ENCODE data around the gene PLPP3.
A peak's percentile ranks its signal among the peaks of the same experiment; 100 is the strongest.
"Not testable (repeated sequence)": the region's sequence is repeated elsewhere in the genome, so short reads cannot be mapped to it uniquely, and the experiment has no call there.

PLPP3 gene

DNA sequence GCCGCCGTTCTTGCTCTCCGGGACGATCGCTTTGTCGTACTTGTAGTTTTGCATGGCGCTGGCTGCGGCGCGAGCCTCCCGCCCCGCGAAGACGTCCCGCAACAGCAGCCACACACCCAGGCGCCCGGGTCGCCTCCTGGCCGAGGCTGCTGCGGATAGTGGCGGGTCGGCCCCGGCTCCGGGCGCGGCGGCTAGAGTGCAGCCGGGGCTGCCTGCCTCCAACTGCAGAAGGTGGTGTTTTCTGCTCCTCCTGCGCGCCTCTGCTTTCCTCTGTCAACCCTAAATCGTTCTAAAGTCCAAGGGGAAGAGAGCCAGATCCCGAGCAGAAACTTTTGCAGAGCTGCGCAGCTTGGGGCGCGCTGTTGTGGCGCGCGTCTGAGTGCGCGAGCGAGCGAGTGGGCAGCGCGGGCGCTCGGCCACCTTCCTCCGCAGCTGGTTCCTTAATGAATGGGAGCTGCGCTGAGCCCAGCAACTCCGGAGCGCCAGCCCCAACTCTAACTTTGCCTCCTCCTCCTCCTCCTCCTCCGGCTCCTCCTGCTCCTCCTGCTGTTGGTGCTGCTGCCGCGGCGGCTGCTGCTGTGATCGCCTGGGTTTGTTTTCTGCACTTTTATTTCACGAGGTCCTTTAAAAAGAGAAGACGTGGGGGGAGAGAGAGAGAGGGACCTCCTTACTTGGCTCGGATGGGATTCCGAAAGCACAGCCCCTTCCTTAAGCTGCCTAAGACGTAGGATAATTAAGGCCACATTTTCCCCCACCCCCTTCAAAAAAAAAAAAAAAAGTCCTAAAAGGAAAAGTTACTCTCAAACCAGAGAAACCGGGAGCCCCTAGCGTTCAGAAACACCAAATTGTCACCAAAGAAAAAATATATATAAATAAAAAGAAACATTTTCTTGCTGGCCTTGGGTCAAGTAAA, at the start of gene PLPP3:
TSS of gene PLPP3 (minus strand) at position 601 of the 913 bp plus-strand sequence. CDS start at position 54, 547 bp downstream.
- DNase-seq = peak in 55 of 58 donors; percentile 35 to 88 (median 73)

DNA sequence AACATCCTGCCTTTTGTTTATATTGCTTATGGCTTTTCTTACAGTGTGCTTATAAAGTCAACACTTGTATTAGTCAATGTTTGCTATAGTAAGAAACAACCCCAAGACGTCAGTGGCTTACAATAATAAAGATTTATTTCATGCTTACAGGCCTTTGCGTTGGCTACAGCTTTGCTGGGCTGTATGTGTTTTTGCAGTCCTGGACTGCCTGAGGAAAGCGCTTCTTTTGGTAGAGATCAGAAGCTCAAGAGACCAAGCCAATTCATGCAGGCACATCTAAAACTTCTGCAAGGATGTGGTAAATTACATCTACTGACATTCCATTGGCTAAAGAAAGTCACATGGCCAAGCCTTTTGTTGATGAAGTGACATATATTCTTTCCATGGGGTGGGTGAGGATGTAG, 48.3 kb upstream of the PLPP3 start:
- no peak for DNase-seq

DNA sequence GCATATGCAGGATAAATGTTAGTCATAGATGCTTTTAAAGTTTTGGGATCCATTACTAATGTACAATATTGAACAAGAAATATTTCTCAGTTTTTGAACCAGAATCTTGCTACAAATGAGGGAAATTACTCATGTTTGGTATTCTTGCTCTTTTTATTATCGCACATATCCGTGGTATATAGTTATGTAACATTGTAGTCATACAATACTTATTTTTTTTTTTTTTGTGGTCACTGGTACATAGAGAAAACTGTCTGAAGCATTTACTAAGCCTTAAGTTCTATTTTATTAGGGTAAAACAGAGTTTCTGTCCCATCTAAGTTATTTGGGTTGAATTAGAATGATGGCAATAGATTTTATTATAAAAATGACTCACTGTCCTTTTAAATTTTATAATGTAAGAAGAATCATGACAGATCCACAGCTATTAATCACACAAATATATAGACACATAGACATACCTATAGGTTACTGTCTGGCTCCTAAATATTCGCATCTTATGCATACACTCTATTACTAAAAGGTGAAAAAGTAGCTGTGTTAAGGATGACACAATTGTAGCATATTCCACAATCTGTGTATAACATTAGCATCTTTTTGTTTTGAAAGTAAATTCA, 47.8 kb upstream of the PLPP3 start:
- DNase-seq = no peak

DNA sequence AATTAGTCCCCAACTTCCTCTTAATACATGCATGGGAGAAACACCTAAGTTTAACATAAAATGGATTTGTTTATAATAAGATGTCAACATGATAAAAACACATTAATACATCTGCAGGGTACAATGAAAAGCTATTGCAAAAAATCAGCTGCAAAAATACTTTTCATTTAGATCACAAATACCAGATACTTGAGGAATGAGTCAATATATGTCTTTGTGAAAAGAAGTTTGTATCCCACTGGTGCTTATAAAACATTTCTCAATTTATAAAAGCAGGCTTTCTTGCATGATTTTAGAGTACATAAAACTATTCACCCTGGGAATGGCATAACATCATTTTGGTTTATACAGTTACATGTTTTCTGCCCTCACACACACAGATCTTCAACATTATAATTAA, 47.2 kb upstream of the PLPP3 start:
- no peak for DNase-seq

DNA sequence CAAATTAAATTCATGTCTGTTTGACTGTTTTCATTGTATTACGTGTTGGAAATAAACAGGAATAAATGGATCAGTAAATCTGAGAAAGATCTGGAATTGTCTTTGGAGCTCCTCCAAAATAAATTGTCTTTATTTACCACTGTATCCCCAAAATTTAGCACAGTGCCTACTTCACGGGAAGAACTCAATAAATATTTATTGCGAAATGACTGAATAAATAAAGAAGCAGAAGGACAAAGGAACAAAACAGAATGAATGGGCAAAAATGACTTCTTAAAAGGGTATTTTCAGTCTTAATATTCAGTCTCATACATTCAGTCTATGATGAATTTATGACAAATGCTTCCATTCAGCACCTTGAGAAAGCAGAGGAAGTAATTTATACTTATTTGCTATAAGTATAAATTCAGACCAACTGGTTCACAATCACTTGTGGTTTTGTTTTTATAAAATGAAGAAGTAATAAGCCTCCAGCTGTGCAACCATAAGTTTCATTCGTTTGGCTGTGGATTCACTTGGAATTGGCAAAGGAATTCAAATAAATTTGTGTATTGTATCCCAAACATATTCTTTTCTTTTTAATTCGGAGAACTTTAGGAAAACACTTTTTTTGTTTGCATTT, 46.6 kb upstream of the PLPP3 start:
- DNase-seq = no peak

DNA sequence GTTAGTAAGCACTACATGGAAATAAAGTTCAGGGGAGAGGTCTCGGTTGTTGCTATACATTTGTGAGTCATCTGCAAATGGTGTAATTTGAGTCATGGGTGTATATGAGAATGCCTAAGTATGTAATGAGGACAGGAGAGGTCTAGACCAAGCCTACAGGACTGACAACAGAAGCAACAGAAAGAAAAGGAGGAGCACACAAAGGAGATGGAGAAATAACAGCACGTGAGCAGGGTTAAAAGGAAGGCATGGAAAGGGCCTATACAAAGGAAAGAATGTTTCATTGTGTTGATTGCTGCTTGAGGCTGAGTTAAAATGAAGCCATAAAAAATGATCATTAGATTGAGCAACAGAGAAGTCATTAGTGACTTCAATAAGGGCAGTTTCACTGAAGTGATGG, 37.8 kb upstream of the PLPP3 start:
- no peak for DNase-seq

DNA sequence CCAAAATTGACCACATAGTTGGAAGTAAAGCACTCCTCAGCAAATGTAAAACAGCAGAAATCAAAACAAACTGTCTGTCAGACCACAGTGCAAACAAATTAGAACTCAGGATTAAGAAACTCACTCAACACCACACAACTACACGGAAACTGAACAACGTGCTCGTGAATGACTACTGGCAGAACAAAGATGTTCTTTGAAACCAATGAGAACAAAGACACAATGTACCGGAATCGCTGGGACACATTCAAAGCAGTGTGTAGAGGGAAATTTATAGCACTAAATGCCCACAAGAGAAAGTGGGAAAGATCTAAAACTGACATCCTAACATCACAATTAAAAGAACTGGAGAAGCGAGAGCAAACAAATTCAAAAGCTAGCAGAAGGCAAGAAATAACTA, 31.4 kb upstream of the PLPP3 start:
- not testable (repeated sequence) for DNase-seq

DNA sequence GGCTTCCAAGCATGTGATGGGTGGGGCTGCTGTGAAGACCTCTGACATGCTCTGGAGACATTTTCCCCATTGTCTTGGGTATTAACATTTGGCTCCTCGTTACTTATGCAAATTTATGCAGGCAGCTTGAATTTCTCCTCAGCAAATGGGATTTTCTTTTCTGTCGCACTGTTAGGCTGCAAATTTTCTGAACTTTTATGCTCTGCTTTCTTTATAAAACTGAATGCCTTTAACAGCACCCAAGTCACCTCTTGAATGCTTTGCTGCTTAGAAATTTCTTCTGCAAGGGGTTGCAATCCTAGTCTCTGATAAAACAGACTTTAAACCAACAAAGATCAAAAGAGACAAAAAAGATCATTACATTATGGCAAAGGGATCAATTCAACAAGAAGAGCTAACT, 30.7 kb upstream of the PLPP3 start:
- DNase-seq = not testable (repeated sequence)

DNA sequence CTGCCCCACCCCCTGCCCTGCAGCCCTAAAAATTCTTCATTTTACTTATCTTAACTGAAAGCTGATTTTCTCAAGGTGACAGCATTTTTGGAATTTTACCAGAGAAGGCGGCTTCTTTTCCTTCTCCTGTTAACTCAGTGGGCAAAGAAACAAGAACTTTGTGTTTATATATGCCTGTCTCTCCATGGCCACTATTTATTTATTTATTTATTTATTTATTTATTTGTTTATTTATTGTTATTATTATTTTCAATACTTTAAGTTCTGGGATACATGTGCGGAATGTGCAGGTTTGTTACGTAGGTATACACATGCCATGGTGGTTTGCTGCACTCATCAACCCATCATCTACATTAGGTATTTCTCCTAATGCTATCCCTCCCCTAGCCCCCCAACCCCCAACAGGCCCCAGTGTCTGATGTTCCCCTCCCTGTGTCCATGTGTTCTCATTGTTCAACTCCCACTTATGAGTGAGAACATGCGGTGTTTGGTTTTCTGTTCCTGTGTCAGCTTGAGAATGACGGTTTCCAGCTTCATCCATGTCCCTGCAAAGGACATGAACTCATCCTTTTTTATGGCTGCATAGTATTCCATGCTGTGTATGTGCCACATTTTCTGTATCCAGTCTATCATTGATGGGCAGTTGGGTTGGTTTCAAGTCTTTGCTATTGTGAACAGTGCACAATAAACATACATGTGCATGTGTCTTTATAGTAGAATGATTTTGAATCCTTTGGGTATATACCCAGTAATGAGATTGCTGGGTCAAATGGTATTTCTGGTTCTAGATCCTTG, 16.2 kb upstream of the PLPP3 start:
- DNase-seq = not testable (repeated sequence)

DNA sequence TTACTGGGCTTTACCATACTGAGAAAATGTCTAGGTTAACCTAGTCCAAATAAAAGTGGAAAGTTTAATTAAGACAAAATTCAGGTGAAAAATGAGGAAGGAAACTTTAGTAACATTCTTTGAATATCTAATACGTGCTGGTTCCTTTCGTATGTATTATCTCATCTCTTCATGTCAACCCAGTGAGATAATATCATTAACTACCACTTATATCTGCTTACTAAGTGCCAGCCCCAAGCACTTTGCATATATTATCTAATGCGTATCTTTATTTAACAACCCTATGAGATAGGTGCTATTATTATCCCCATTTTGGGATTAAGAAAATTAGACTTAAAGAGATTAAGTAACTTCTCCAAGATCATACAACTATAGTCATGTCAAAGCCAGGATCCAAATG, 12.5 kb upstream of the PLPP3 start:
- no peak for DNase-seq

DNA sequence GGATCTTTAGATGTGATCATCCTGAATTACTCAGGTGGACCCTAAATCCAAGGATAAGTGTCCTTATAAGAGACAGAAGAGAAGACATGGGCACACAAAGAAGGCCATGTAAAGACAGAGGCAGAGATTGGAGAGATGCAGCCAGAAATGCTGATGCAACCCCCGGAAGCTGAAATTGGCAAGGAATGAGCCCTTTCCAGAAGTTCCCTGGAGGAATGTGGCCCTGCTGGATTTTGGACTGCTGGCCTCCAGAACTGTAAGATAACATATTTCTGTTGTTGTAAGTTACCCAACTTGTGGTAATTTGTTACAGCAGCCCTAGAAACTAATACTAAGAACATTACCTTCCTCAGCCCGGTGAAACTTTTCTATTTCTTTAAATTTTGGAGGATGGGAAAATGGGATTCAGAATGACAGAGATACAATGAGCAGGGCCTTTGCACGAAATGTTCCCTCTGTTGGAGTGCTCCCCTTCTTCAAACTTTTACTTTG, 11.2 kb upstream of the PLPP3 start:
- DNase-seq = no peak

DNA sequence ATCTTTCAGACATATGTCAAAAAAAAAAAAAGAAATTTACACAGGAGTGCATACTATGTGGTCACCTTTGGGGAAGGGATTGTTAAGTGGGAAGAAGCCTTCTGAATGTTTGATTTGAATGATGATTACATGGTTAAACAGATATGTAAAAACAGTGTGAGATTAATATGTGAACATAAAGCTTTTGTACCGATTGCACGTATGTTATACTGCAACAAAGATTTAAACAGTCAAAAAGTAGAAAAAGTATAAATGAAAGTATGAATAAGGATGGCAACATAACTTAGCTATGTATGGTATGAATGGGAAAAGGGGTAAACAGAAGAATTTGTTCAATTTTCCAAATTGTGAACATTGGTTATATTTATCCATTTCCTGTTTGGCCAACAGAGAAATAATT, 10.0 kb upstream of the PLPP3 start:
- DNase-seq = no peak

DNA sequence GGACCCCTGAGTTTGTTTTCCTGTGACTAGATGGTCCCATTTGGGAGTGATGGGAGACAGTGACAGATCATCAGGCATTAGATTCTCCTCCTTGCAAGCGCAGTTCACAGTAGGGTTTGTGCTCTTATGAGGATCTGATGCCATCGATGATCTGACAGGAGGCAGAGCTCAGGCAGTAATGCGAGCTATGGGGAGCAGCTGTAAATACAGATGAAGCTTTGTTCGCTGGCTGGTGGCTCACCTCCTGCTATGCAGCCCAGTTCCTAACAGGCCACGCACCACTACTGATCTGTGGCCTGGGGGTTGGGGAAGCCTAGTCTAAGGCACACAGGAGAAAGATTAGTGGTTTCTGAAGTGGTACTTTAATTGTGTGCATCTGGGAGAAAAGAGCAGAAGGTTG, 7.1 kb upstream of the PLPP3 start:
- DNase-seq = no peak

DNA sequence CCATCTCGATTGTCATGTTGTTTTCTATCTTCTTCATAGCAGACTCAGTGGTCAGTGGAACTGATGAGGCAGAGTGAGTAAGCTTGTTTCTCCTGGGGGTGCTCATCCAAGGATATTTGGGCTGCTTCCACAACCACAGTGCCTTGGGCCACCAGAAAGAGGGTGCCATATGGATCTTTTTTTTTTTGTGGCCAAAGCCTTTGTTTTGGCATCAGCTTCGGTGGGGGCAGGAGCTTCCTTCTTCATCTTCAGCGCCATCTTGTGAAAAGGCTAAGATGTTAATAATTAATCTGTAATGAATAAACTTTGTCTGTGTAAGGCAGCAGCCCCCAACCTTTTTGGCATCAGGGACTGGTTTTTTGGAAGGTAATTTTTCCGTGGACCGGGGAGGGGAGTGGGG, 6.6 kb upstream of the PLPP3 start:
- DNase-seq = no peak

DNA sequence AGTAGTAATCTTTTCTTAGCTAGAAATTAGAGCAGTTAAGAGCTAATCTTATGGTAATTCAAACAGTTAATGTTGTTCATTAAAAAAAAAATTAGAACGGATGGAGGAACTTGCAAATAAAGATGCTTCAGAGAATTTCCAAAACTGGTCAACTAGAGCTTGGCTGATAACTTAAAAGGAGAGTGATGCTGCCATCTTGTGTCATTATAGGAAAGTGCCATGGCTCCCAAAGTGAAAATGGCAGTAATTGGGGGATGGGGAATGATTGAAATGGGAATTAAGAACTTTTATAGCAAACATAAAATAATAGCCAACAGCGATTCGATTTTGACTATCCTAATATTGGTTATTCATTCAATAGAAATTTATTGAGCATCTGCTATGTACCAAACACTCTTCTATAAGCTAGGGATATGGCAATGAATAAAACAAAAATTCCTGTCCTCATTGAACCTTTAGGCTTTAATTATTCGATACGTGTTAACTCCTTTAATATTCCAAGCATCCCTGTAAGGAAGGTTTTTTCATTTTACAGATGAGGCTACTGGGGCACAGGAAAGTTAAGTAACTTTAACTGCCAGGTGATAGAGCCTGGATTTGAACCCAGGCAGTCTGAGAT, 5.7 kb upstream of the PLPP3 start:
- peak in 7 of 58 donors; percentile 5 to 62 (median 15) for DNase-seq

DNA sequence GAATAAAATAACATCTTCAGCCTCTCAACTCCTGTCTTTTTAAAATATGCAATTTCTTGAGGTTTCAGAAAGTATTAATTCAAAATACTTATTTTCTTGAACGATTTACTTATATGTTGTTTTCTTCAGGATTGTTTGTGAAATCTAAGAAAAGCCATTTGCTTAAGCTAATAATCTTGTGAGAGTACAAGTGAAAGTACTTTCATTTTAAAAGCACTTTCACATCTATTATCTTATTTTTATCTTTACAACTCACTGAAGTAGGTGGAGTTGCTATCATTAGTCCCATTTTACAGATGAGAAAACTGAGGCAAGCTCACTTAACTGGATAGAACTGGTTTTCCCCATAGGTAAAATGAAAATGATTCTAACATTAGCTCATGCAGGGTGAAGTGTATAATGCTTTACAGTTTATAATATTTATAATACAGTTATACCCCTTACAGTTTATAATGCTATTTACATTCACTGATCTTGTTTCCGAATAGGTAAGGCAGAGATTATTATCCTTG, 4.7 kb upstream of the PLPP3 start:
- DNase-seq = no peak

DNA sequence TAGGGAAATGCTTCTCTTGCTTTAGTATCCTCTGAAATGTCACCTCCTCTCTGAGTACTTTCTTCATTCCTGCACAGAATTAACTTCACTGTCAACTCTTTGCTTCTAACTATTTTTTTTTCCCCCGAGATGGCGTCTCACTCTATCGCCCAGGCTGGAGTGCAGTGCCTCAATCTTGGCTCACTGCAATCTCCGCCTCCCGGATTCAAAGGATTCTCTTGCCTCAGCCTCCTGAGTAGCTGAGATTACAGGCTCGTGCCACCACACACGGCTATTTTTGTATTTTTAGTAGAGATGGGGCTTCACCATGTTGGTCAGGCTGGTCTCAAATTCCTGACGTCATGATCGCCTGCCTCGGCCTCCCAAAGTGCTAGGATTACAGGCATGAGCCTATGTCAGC, 1.4 kb upstream of the PLPP3 start:
- no peak for DNase-seq

DNA sequence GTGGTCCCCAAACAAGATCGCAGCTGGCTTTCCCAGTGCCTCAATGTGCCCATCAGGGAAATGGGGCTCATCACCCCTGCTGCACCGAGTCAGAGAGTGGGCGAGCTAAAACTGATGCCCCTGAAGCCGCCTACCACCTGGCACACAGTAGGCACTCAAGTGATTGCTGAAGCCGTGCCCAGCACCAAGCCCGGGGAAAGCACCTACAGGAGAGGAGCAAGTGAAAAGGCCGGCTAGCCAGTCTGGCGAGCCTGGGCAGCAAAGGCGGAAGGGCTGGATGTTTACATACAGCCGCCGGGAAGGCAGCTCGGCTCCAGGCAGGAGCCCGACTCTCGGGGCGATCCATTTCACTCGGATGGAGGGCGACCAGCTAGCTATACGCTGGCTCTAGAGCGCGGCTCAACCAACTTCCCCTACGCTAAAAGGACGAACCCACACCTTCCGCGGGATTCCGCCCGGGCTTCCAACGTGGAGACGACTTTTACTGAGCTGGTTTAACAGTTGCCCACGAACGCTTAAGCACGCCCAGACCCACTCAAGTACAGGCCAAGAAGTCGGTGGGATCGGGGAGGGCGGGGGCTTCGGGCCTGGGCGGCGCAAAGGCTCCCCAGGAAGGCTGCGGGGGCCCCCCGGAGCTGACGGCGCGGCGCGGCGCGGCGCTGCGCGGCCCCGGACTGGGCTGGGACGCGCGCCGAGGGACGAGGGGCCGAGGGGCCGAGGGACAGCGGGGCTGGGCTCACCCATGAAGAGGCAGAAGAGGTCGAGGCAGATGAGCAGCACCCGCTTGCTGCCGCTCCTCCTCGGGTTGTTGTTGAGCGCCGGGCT, 1.0 kb downstream of the PLPP3 start:
- peak in 32 of 58 donors; percentile 9 to 69 (median 47) for DNase-seq

DNA sequence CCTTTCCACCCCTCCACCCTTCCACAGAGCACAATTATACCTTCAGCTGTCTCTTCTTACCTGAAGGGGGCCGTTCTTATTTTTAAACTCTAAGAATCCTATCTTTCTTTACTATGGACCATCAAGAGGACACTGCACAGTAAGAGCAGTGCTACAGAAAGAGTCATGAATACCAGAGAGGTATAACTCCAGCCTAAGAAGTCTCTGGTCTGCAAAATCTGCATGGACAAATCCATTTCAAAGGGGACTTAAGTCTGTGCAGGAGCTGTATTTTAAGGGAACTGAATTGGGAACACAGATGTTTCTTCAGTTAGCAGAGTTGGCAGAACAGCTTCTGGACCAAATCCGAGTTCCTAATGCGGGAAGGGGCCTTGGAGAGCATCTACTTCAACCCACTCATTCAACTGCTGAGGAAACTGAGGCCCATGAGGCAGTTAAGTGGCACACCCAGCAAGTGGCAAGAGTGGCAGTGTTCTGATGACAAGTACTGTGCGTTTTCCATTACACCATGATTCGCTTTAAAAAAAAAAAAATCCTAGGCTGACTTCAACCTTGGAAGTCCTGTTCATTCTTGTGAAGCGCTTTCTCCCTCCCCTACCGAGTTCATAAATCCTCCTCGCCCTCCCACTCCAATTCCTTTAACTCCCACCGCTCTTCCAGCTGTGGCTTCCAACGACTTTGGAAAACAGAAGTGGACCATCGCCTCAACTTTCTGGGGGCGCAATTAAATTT, 1.8 kb downstream of the PLPP3 start:
- DNase-seq = peak in 6 of 58 donors; percentile 8 to 38 (median 24)
